ENCODE results near the gene PAQR6. TPM values are rescaled to one million over a fixed set of nuclear protein-coding genes. Genes with fewer than 3 reads are reported as not detected.
A peak's percentile ranks its signal among the peaks of the same experiment; 100 is the strongest.

PAQR6 gene
- total RNA-seq, 1 experiment from 2014 or later: 0.92 TPM

- in situ Hi-C loops (cut with HindIII; ENCODE audit: low pct_unique_long_range_greater_than_20kb, low sequenced_read_pairs) (no loop called here), intact Hi-C loops (cut with micrococcal nuclease; ENCODE audit: unreplicated experiment) (no loop called here)
- H3K4me3 ChIP-seq (ENCODE audit: low read depth in 2 of 2, low read length in 2 of 2): peak overlapping the region; percentile 52 to 64
- TF ChIP-seq POLR2AphosphoS5 (IDR thresholded peaks at IDR 0.05; ENCODE audit: low read depth, low read length) (peak; percentile 65), TCF7L2 (IDR thresholded peaks at IDR 0.05; ENCODE audit: low read depth, low read length) (no peak)
- CTCF ChIA-PET: no interaction called here
- BruUV-seq (replicated peaks): no TSS peak
- no peaks in the 10 kb centered on the region for H3K36me3 ChIP-seq (ENCODE audit: control insufficient read depth, insufficient read depth, low read length)
- peak overlapping the region; percentile 90 for H3K27ac ChIP-seq (ENCODE audit: low read length)
- ATAC-seq (peak; percentile 97), DNase-seq (ENCODE audit: low read depth, low spot score) (peak; percentile 48)
- no peaks in the 10 kb centered on the region for H3K27me3 ChIP-seq (ENCODE audit: control insufficient read depth, insufficient read depth, low read length)
- POLR2A ChIA-PET: no interaction called here
- H3K4me1 ChIP-seq (ENCODE audit: control insufficient read depth, insufficient read depth, low read length): peaks cover 18% of the 10 kb centered on the region
- no peaks in the 10 kb centered on the region for H3K9me3 ChIP-seq (ENCODE audit: control insufficient read depth, insufficient read depth, low read depth, low read length)
Observed at GRCh38 chr1:156291226-156292061, 43.6 kb upstream of the PAQR6 start.

- CTCF ChIA-PET: no interaction called here
Observed at GRCh38 chr1:156289857-156290256, 42.0 kb upstream of the PAQR6 start.

More at GRCh38 chr1:156289857-156290256, 42.0 kb upstream of the PAQR6 start:
- Histone ChIP-seq H3K27me3 (ENCODE audit: control insufficient read depth, insufficient read depth, low read length) (no peaks in the 10 kb centered on the region), H3K4me3 (ENCODE audit: low read depth in 2 of 2, low read length in 2 of 2) (no peak overlapping the region), H3K36me3 (ENCODE audit: control insufficient read depth, insufficient read depth, low read length) (no peaks in the 10 kb centered on the region), H3K4me1 (ENCODE audit: control insufficient read depth, insufficient read depth, low read length) (peaks cover 12% of the 10 kb centered on the region), H3K27ac (ENCODE audit: low read length) (no peak overlapping the region), H3K9me3 (ENCODE audit: control insufficient read depth, insufficient read depth, low read depth, low read length) (no peaks in the 10 kb centered on the region)
- intact Hi-C loops (cut with micrococcal nuclease; ENCODE audit: unreplicated experiment): no loop called here
- ATAC-seq (no peak), DNase-seq (ENCODE audit: low read depth, low spot score) (no peak)
- TF ChIP-seq CTCF (IDR thresholded peaks at IDR 0.05) (no peak), TCF7L2 (IDR thresholded peaks at IDR 0.05; ENCODE audit: low read depth, low read length) (no peak), REST (IDR thresholded peaks at IDR 0.05; ENCODE audit: insufficient read depth in 1 of 2, low read depth in 2 of 2, low read length in 1 of 2) (no peak), POLR2AphosphoS5 (IDR thresholded peaks at IDR 0.05; ENCODE audit: low read depth, low read length) (no peak), SIN3A (IDR thresholded peaks at IDR 0.05; ENCODE audit: borderline replicate concordance, insufficient read depth, low read depth, low read length) (no peak)
- TSS peak; percentile 34 for BruUV-seq (replicated peaks)
- in situ Hi-C loops (cut with HindIII; ENCODE audit: low pct_unique_long_range_greater_than_20kb, low sequenced_read_pairs): no loop called here
- POLR2A ChIA-PET: no interaction called here

Data from Panc1 (cell line).